Body of pancreas (tissue), 4 donors: ENCODE data around the gene MRTFA. TPM values are rescaled to one million over a fixed set of nuclear protein-coding genes. Genes with fewer than 3 reads are reported as not detected.

ENCODE experiments used
- ATAC-seq: fragments of 150-250 bp; one replicate; pipeline ENCODE4 v1.9.1; 2016
- DNase-seq, 4 donors: peaks; one replicate each; pipeline ENCODE4 v3.0.0-alpha.2; 2019
- H3K27ac ChIP-seq, 4 donors: fragments of 200-600 bp; sonication (generic); 1 replicate in 3 of 4; 2 replicates in 1 of 4; pipeline versions ENCODE4 v1.5.1 to v1.6.1; 2016 to 2019; ENCODE audit warnings: mild to moderate bottlenecking in 1 of 4, mixed read lengths in 1 of 4, moderate library complexity in 1 of 4
- H3K27me3 ChIP-seq, 2 donors: fragments of 200-600 bp; sonication (generic); one replicate each; pipeline ENCODE4 v1.6.0; 2016; ENCODE audit warnings: mild to moderate bottlenecking in 1 of 2
- H3K36me3 ChIP-seq, 2 donors: fragments of 200-600 bp; sonication (generic); replicated peaks in 1 of 2; 2 replicates each; pipeline ENCODE4 v1.5.1; 2016; ENCODE audit warnings: low read depth in 2 of 2; ENCODE audit not compliant: insufficient read depth in 1 of 2
- H3K4me1 ChIP-seq: fragments of 200-600 bp; sonication (generic); one replicate; pipeline ENCODE4 v1.6.0; 2016
- H3K4me3 ChIP-seq, 2 donors: fragments of 200-600 bp; sonication (generic); 1 replicate in 1 of 2; 2 replicates in 1 of 2; pipeline ENCODE4 v1.5.1; 2016 to 2019
- H3K9me3 ChIP-seq, 3 donors: fragments of 200-600 bp; sonication (generic); 1 replicate in 2 of 3; 2 replicates in 1 of 3; pipeline ENCODE4 v1.5.1; 2016
- POLR2A ChIP-seq, 3 donors: fragments of 450-650 bp; IDR thresholded peaks; one replicate each; pipeline ENCODE4 v1.6.1; 2016; ENCODE audit warnings: antibody characterized with exemption in 3 of 3, mild to moderate bottlenecking in 2 of 3
- WGBS, 2 donors: methylation state at CpG; one replicate each; pipeline ENCODE4 v1.1.5; 2017; 5-methylcytosine and 5-hydroxymethylcytosine counted together
- intact Hi-C: fragments of 100-400 bp; cut with DNase I; formaldehyde crosslinking; loops from one replicate; pipeline ENCODE4 v1.15.1; 2023
- total RNA-seq, 2 donors: library from RNA; depleted of rRNA; stranded (reverse); fragments of >200 nt; gene quantifications; one replicate each; pipeline ENCODE4 v1.1.0, GENCODE V29; 2016
- TF ChIP-seq, protein P1 (sequence below), 7 experiments: fragments of 450-650 bp in 4 of 7; fragments of 200-600 bp in 3 of 7; sonication (generic) in 3 of 7; IDR thresholded peaks; one replicate each; pipeline ENCODE4 v1.5.1; 2016 to 2019; ENCODE audit warnings: antibody characterized with exemption in 7 of 7

The MRTFA gene
- total RNA-seq, 2 donors from 2014 or later = 47.0 to 71.5 TPM

DNA sequence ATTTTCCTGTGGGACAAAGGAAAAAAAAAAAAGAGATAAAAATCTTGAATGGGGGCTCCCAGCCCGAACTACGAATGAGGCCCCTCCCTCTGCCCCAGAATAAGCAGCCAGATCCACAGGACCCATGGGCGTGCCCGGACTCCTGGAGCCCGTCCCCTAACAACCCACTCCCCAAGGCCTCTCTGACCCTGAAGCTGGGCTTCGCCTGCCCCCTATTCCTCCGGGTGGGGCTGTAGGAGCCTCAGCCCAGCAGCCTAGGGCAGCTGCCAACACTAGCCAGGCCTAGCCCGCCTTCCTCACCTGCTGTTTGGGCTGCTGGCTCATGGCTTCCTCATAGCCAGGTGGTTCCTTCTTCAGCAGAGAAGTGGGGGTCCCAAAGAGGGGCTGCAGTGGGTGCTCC is 219.5 kb downstream of the MRTFA start:
- no peaks in the 10 kb centered on the region for H3K4me1 ChIP-seq
- WGBS, 2 donors = 89 to 94% methylated on average over 6 to 7 of the region's 8 CpGs
- intact Hi-C loops = no loop called here
- H3K9me3 ChIP-seq = no peaks in the 10 kb centered on the region
- TF ChIP-seq, protein P1, sequence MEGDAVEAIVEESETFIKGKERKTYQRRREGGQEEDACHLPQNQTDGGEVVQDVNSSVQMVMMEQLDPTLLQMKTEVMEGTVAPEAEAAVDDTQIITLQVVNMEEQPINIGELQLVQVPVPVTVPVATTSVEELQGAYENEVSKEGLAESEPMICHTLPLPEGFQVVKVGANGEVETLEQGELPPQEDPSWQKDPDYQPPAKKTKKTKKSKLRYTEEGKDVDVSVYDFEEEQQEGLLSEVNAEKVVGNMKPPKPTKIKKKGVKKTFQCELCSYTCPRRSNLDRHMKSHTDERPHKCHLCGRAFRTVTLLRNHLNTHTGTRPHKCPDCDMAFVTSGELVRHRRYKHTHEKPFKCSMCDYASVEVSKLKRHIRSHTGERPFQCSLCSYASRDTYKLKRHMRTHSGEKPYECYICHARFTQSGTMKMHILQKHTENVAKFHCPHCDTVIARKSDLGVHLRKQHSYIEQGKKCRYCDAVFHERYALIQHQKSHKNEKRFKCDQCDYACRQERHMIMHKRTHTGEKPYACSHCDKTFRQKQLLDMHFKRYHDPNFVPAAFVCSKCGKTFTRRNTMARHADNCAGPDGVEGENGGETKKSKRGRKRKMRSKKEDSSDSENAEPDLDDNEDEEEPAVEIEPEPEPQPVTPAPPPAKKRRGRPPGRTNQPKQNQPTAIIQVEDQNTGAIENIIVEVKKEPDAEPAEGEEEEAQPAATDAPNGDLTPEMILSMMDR (IDR thresholded peaks at IDR 0.05) = no peak
- TF ChIP-seq POLR2A (IDR thresholded peaks at IDR 0.05) = no peak
- ATAC-seq (no peak), DNase-seq (no peak)
- H3K27me3 ChIP-seq = no peaks in the 10 kb centered on the region
- H3K36me3 ChIP-seq = peaks cover 0 to 23% of the 10 kb centered on the region in 2 donors
- no peak overlapping the region for H3K27ac ChIP-seq
- no peak overlapping the region for H3K4me3 ChIP-seq

DNA sequence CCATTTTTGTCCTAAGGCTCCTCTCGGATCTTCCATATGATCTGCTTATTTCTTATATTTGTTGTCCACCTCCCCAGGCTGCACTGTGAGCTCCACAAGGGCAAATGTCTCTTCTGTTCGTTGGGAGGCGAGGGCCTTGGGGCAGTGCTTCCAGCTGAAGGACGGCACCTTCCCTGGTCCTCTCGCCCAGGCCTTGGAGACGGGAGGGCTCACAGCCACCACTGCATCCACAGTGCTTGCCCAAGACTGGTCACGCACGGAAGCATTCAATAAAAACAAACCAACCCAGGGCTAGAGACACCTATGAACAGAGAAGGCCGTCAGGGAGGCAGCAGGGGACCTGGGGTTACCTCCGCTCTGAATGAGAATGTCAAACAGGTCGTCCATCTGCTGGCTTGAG is 219.9 kb downstream of the MRTFA start:
- intact Hi-C loops = no loop called here
- H3K36me3 ChIP-seq = peaks cover 0 to 23% of the 10 kb centered on the region in 2 donors
- no peaks in the 10 kb centered on the region for H3K27me3 ChIP-seq
- no peaks in the 10 kb centered on the region for H3K9me3 ChIP-seq
- no peak for TF ChIP-seq POLR2A (IDR thresholded peaks at IDR 0.05)
- TF ChIP-seq, protein P1 (IDR thresholded peaks at IDR 0.05) = no peak
- DNase-seq = no peak
- no peak overlapping the region for H3K4me3 ChIP-seq
- no peak overlapping the region for H3K27ac ChIP-seq
- no peak for ATAC-seq
- no peaks in the 10 kb centered on the region for H3K4me1 ChIP-seq
- WGBS, 2 donors = 94% methylated on average over 11 of the region's 11 CpGs

DNA sequence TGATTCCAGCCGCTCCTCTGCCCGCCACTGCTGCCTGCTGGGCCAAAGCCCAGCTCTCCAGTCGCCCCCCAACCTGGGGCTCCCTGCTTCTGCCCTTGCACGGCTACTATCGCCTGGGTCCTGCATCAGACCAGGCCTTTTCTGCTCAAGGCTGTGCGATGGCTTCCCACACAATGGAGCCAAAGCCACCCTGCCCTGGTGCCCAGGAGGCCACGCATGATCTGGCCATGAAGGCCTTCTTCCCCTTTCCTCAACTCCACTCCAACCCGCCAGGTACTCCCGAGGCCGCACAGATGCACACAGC is 220.3 kb downstream of the MRTFA start:
- 92 to 99% methylated on average over 10 of the region's 10 CpGs for WGBS, 2 donors
- intact Hi-C loops = no loop called here

DNA sequence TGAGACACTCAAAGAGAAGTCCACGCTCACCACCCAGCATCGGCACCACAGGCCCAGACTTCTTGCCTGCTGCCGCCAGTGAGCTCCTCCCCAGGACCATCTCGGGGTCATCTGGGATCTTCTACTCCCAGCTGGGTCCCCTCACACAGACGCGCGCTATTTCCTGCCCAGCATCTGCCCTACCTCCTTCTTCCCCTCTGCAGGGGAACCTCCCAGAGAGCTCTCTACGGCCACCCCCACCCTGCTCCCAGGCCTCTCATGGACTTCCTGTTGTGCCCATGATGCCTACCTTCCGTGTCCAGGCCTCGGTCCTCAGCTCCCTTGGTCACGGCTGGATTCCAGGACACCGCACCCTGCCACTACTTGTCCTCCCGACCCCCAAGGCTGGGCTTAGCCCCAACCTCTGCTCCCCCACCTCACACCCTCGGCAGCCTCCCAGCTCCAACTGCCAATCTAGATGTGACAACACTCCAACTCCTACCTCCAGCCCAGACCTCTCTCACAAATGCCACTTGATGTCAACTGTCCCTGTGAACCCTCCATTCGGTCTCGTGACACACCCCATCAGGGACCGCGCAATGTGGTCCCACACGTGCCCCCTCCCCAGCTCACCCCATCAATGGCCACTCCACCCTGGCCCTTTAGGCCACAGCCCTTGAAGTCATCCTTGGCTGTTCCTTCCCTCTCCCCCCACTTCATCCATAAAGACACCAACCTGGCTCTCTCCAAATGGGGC is 220.8 kb downstream of the MRTFA start:
- no peak for TF ChIP-seq POLR2A (IDR thresholded peaks at IDR 0.05)
- TF ChIP-seq, protein P1 (IDR thresholded peaks at IDR 0.05) = no peak
- no peaks in the 10 kb centered on the region for H3K9me3 ChIP-seq
- no peak overlapping the region for H3K4me3 ChIP-seq
- peaks cover 0 to 29% of the 10 kb centered on the region in 2 donors for H3K36me3 ChIP-seq
- no peaks in the 10 kb centered on the region for H3K27me3 ChIP-seq
- no peak for DNase-seq
- no peak overlapping the region for H3K27ac ChIP-seq
- H3K4me1 ChIP-seq = no peaks in the 10 kb centered on the region
- 72 to 87% methylated on average over 18 to 19 of the region's 19 CpGs for WGBS, 2 donors
- intact Hi-C loops = no loop called here
- no peak for ATAC-seq

More for the DNA sequence above, 220.3 kb downstream of the MRTFA start:
- ATAC-seq (no peak), DNase-seq (no peak)
- no peak overlapping the region for H3K4me3 ChIP-seq
- no peak overlapping the region for H3K27ac ChIP-seq
- H3K4me1 ChIP-seq = no peaks in the 10 kb centered on the region
- H3K9me3 ChIP-seq = no peaks in the 10 kb centered on the region
- H3K27me3 ChIP-seq = no peaks in the 10 kb centered on the region
- TF ChIP-seq, protein P1 (IDR thresholded peaks at IDR 0.05) = no peak
- no peak for TF ChIP-seq POLR2A (IDR thresholded peaks at IDR 0.05)
- H3K36me3 ChIP-seq = peaks cover 0 to 27% of the 10 kb centered on the region in 2 donors
